K562 (cell line): ENCODE measurements around the gene ATP2B1. TPM values are rescaled to one million over a fixed set of nuclear protein-coding genes. Genes with fewer than 3 reads are reported as not detected.

Experiments used
- ATAC-seq: fragments of 200-7000 bp; cut with Tn5 transposase; 3 replicates; pipeline ENCODE4 v1.9.1; 2020; ENCODE audit warnings: moderate library complexity
- BruUV-seq: library from RNA; stranded (reverse); fragments of 400-500 nt; replicated peaks from 2 replicates; lab custom pipeline; 2021; lab: Mats Ljungman, UMichigan
- CTCF ChIA-PET: fragments of 300-600 bp; formaldehyde crosslinking; extraction: SDS; loops from one replicate; lab custom pipeline; 2021; ENCODE audit warnings: low intra/inter-chr PET ratio; lab: Yijun Ruan, JAX
- POLR2A ChIA-PET: fragments of 300-600, 350-650 bp; sonication (Branson Sonifier 250); formaldehyde crosslinking; extraction: SDS; loops from one replicate; lab custom pipeline; 2021; ENCODE audit warnings: antibody characterized with exemption, inconsistent platforms; lab: Yijun Ruan, JAX
- DNase-seq, 4 experiments: peaks; one replicate each; pipeline versions ENCODE4 v3.0.0 to v3.0.0-alpha.2; 2011 to 2018; ENCODE audit warnings: low spot score in 3 of 4, mixed read lengths in 3 of 4; ENCODE audit errors: extremely low read depth in 1 of 4
- FAIRE-seq: peaks from 2 replicates; lab custom pipeline; 2011; peaks lifted over from hg19 to GRCh38; lab: Jason Lieb, UNC
- H2AFZ ChIP-seq: 2 replicates; pipeline ENCODE4 v1.6.0; 2011; ENCODE audit warnings: low read depth, low read length, control low read depth, inconsistent platforms
- H3K27ac ChIP-seq: fragments of 200-600 bp; 3 replicates; pipeline ENCODE4 v1.8.0; 2011; ENCODE audit warnings: low read depth, mild to moderate bottlenecking, control low read depth, inconsistent platforms, low read length, moderate library complexity, mixed read lengths; ENCODE audit errors: extremely low read depth
- H3K27me3 ChIP-seq, 2 experiments: fragments of 300-600 bp in 1 of 2; 2 replicates in 1 of 2; 3 replicates in 1 of 2; pipeline versions ENCODE4 v1.6.0 to v1.8.0; 2011; ENCODE audit warnings: inconsistent platforms in 2 of 2, low read length in 2 of 2, mild to moderate bottlenecking in 1 of 2, mixed read lengths in 1 of 2, moderate library complexity in 1 of 2; ENCODE audit not compliant: control insufficient read depth in 2 of 2, insufficient read depth in 2 of 2
- H3K36me3 ChIP-seq: fragments of 300-600 bp; 3 replicates; pipeline ENCODE4 v1.8.0; 2011; ENCODE audit warnings: mild to moderate bottlenecking, low read length, inconsistent platforms; ENCODE audit not compliant: control insufficient read depth, insufficient read depth
- H3K4me1 ChIP-seq, 2 experiments: fragments of 200-600 bp in 1 of 2; replicated peaks in 1 of 2; 2 replicates in 1 of 2; 3 replicates in 1 of 2; pipeline versions ENCODE4 v1.5.1 to v1.8.0; 2011; ENCODE audit warnings: inconsistent platforms in 2 of 2, low read length in 2 of 2, mild to moderate bottlenecking in 1 of 2, mixed read lengths in 1 of 2, moderate library complexity in 1 of 2; ENCODE audit not compliant: control insufficient read depth in 2 of 2, insufficient read depth in 2 of 2
- H3K4me2 ChIP-seq: 2 replicates; pipeline ENCODE4 v1.6.1; 2011; ENCODE audit warnings: low read length, control low read depth, inconsistent platforms, mixed read lengths; ENCODE audit not compliant: insufficient read depth
- H3K4me3 ChIP-seq: fragments of 200-600 bp; sonication (generic), shearing (Covaris generic); 2 replicates; pipeline ENCODE4 v1.5.1; 2016; ENCODE audit warnings: control low read depth, inconsistent platforms
- H3K79me2 ChIP-seq: fragments of 200-600 bp; 3 replicates; pipeline ENCODE4 v1.8.0; 2011; ENCODE audit warnings: low read length, inconsistent platforms; ENCODE audit not compliant: control insufficient read depth, insufficient read depth
- H3K9ac ChIP-seq, 2 experiments: 2 replicates each; pipeline versions ENCODE4 v1.6.0 to v1.6.1; 2011; ENCODE audit warnings: low read depth in 2 of 2, low read length in 2 of 2, control low read depth in 1 of 2, inconsistent platforms in 1 of 2, mild to moderate bottlenecking in 1 of 2, mixed read lengths in 1 of 2; ENCODE audit not compliant: insufficient read depth in 1 of 2
- H3K9me1 ChIP-seq: one replicate; pipeline ENCODE4 v1.6.0; 2011; ENCODE audit warnings: inconsistent platforms, mild to moderate bottlenecking, low read length, moderate library complexity; ENCODE audit not compliant: control insufficient read depth, insufficient read depth
- H3K9me3 ChIP-seq: replicated peaks from 2 replicates; pipeline ENCODE4 v1.5.1; 2011; ENCODE audit warnings: low read depth, low read length, inconsistent platforms; ENCODE audit not compliant: control insufficient read depth, insufficient read depth
- H4K20me1 ChIP-seq: replicated peaks from 2 replicates; pipeline ENCODE4 v1.6.1; 2011; ENCODE audit warnings: low read length, inconsistent platforms, mixed read lengths; ENCODE audit not compliant: control insufficient read depth, insufficient read depth
- ATF7 ChIP-seq: fragments of 450-650 bp; IDR thresholded peaks from 2 replicates; pipeline ENCODE4 v1.7.1; 2014; ENCODE audit warnings: mild to moderate bottlenecking, moderate library complexity
- BRD4 ChIP-seq: fragments of 200-600 bp; sonication (generic); IDR thresholded peaks from 2 replicates; pipeline ENCODE4 v1.6.1; 2017; ENCODE audit warnings: inconsistent platforms
- HSF4 ChIP-seq: fragments of 250-450 bp; sonication (Bioruptor Pico); IDR thresholded peaks from 2 replicates; pipeline ENCODE4 v2.1.2; 2022; ENCODE audit warnings: mild to moderate bottlenecking, moderate library complexity, borderline replicate concordance
- KHSRP ChIP-seq: fragments of 450-650 bp; IDR thresholded peaks from 2 replicates; pipeline ENCODE4 v1.6.1; 2017
- PTRF ChIP-seq: fragments of 450-650 bp; IDR thresholded peaks from 2 replicates; pipeline ENCODE4 v1.6.1; 2016; ENCODE audit warnings: mild to moderate bottlenecking, missing genetic modification characterization, missing compliant biosample characterization
- PTTG1 ChIP-seq: fragments of 450-650 bp; IDR thresholded peaks from 2 replicates; pipeline ENCODE4 v1.6.1; 2016; ENCODE audit warnings: low read depth, mild to moderate bottlenecking, missing genetic modification characterization, missing compliant biosample characterization
- RBM25 ChIP-seq: fragments of 200-400 bp; formaldehyde crosslinking; IDR thresholded peaks from 2 replicates; pipeline ENCODE4 v1.6.1; 2018; ENCODE audit warnings: low read length, low read depth, moderate library complexity; ENCODE audit not compliant: severe bottlenecking
- RBM39 ChIP-seq: fragments of 200-400 bp; formaldehyde crosslinking; optimal IDR thresholded peaks from 2 replicates; pipeline ENCODE3; 2018; ENCODE audit warnings: low read depth, low read length
- TAF7 ChIP-seq: fragments of 450-650 bp; IDR thresholded peaks from 2 replicates; pipeline ENCODE4 v1.6.1; 2016; ENCODE audit warnings: missing genetic modification characterization, missing compliant biosample characterization
- ZFP36 ChIP-seq: fragments of 150-350 bp; IDR thresholded peaks from 2 replicates; pipeline ENCODE4 v1.6.1; 2018; ENCODE audit warnings: low read length, low read depth; ENCODE audit not compliant: partially characterized antibody
- ZFP91 ChIP-seq: sonication (generic); formaldehyde crosslinking; IDR thresholded peaks from 2 replicates; pipeline ENCODE4 v1.8.0; 2022; ENCODE audit warnings: mild to moderate bottlenecking, missing genetic modification reagents
- ZNF12 ChIP-seq: sonication (generic); formaldehyde crosslinking; IDR thresholded peaks from 2 replicates; pipeline ENCODE4 v1.4.0; 2020; ENCODE audit warnings: mild to moderate bottlenecking, missing genetic modification reagents
- ZNF133 ChIP-seq: fragments of 250-450 bp; sonication (Bioruptor Pico); IDR thresholded peaks from 2 replicates; pipeline ENCODE4 v1.4.0; 2020; ENCODE audit warnings: mild to moderate bottlenecking
- ZNF212 ChIP-seq: fragments of 450-650 bp; formaldehyde crosslinking; IDR thresholded peaks from 2 replicates; pipeline ENCODE4 v1.4.0; 2020; ENCODE audit warnings: mild to moderate bottlenecking
- ZNF583 ChIP-seq: fragments of 250-450 bp; sonication (Bioruptor Pico); IDR thresholded peaks from 2 replicates; pipeline ENCODE4 v1.4.0; 2020
- WGBS: fragments of 100-300 bp; shearing (Covaris generic); methylation state at CpG from one replicate; pipeline ENCODE4 v1.1.6; 2016; ENCODE audit warnings: low coverage, mixed read lengths; ENCODE audit not compliant: insufficient coverage; ENCODE audit errors: missing lambda C conversion rate; 5-methylcytosine and 5-hydroxymethylcytosine counted together
- in situ Hi-C: fragments of 300-500 bp; cut with MboI; formaldehyde crosslinking; loops from 4 replicates; pipeline ENCODE4 v1.15.0; 2018; ENCODE audit warnings: inconsistent platforms, mixed read lengths
- intact Hi-C: fragments of 100-400 bp; cut with micrococcal nuclease; formaldehyde crosslinking; loops from 2 replicates; pipeline ENCODE4 v1.14.2; 2022
- polyA plus RNA-seq, 8 experiments: library from polyadenylated mRNA; depleted of rRNA in 4 of 8; stranded (reverse) in 5 of 8; unstranded in 3 of 8; fragments of >200 nt; fragmentation: Nextera tagmentation in 2 of 8; fragmentation: Illumina TruSeq in 1 of 8; extraction: Ambion mirVana in 2 of 8; extraction: Trizol in 1 of 8; gene quantifications; 2 replicates each; pipeline versions ENCODE4 v1.2.1 to v1.2.3, GENCODE V29; 2011 to 2014; ENCODE audit warnings: inconsistent platforms in 1 of 8, missing spikeins in 1 of 8
- total RNA-seq, 7 experiments: library from RNA; depleted of rRNA in 6 of 7; stranded (reverse); fragments of >200 nt in 6 of 7; fragmentation: Illumina TruSeq in 2 of 7; extraction: Trizol in 2 of 7; gene quantifications; 2 replicates each; pipeline versions ENCODE4 v1.2.1 to v1.2.3, GENCODE V29; 2011 to 2021; ENCODE audit warnings: low replicate concordance in 1 of 7

ATP2B1 gene
- total and polyA plus RNA-seq, 9 of the 15 experiments (the other 6 are each of a cell fraction or from before 2014, with no cell fraction given) = 8.6 to 39.0 (median 27.8) TPM

- DNase-seq = no peak
- in situ Hi-C loops = no loop called here
- intact Hi-C loops = no loop called here
- no TSS peak for BruUV-seq
- no peaks in the 10 kb centered on the region for H3K36me3 ChIP-seq
- H3K4me1 ChIP-seq = no peaks in the 10 kb centered on the region
- no peaks in the 10 kb centered on the region for H4K20me1 ChIP-seq
- H3K9me3 ChIP-seq = no peaks in the 10 kb centered on the region
- H3K27me3 ChIP-seq = no peaks in the 10 kb centered on the region
- no peaks in the 10 kb centered on the region for H3K9me1 ChIP-seq
- CTCF ChIA-PET = no interaction called here
- TF ChIP-seq RBM25 = peak; percentile 97
- TF ChIP-seq ZFP36 = peak; percentile 32
- no peak for TF ChIP-seq KHSRP
- no peak for TF ChIP-seq ZNF583 (CRISPR knock-in tag)
- TF ChIP-seq PTTG1 = no peak
- TF ChIP-seq, all 486 proteins: peak for 2
- FAIRE-seq (no peak), ATAC-seq (no peak)
- Histone ChIP-seq H3K4me2 (no peak overlapping the region), H2AFZ (no peak overlapping the region), H3K27ac (no peak overlapping the region), H3K4me3 (no peak overlapping the region), H3K9ac (no peak overlapping the region), H3K79me2 (no peaks in the 10 kb centered on the region)
- POLR2A ChIA-PET = no interaction called here
Observed at GRCh38 chr12:89723276-89723675, 14.6 kb upstream of the ATP2B1 start.

- Histone ChIP-seq H3K4me2 (no peak overlapping the region), H3K9ac (no peak overlapping the region), H3K36me3 (no peaks in the 10 kb centered on the region), H3K27me3 (no peaks in the 10 kb centered on the region), H3K9me3 (no peaks in the 10 kb centered on the region), H2AFZ (peak overlapping the region; percentile 36), H3K27ac (no peak overlapping the region), H3K4me1 (no peaks in the 10 kb centered on the region), H4K20me1 (no peaks in the 10 kb centered on the region), H3K79me2 (no peaks in the 10 kb centered on the region), H3K9me1 (no peaks in the 10 kb centered on the region)
- in situ Hi-C loops (no loop called here), intact Hi-C loops (no loop called here)
- POLR2A ChIA-PET = interaction anchor here (0.9 to 1.8 kb wide), 2 partner anchors 11 to 12 kb away, joined by 3 to 11 read pairs; partner anchors contain the start of gene ATP2B1
- 31% methylated on average over 8 of the region's 8 CpGs for WGBS
- DNase-seq (no peak), ATAC-seq (no peak), FAIRE-seq (no peak)
- BruUV-seq = no TSS peak
- CTCF ChIA-PET = no interaction called here
- TF ChIP-seq TAF7 (tag) = no peak
- no peak for TF ChIP-seq ATF7
- TF ChIP-seq PTRF = no peak
- no peak for TF ChIP-seq ZNF212 (CRISPR knock-in tag)
- no peak for TF ChIP-seq ZFP91 (CRISPR knock-in tag)
- no peak for TF ChIP-seq ZNF133
- no peak for TF ChIP-seq RBM39
- TF ChIP-seq BRD4 = no peak
- no peak for TF ChIP-seq ZNF12 (CRISPR knock-in tag)
- no peak for TF ChIP-seq HSF4 (CRISPR knock-in tag)
- TF ChIP-seq, all 486 proteins: peak for 0
- H3K4me3 ChIP-seq = no peak overlapping the region
Observed at GRCh38 chr12:89721291-89721987, 12.8 kb upstream of the ATP2B1 start.
